ENCODE results near the gene SMIM5.

Gene SMIM5

DNA sequence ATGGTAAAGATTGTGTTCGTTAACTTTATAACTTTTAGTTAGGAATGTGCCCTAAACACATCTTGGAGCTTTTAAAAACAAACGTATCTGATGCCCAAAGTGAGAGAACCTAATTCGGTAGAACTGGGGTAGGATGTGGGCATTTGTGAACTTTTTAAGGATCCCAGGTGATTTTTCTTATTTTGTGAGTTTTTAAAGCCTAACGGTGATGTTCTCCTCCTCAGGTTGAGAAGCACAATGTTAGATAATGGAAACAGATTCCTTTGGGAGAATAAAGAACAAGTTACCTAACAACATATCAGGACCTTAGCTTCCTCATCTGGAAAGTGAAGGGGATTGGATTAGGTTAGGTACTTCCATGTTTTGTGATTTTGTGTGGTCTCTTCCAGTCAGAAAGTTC lies 34.6 kb downstream of the SMIM5 start:
- DNase-seq (ENCODE audit: low read depth), result no peak

DNA sequence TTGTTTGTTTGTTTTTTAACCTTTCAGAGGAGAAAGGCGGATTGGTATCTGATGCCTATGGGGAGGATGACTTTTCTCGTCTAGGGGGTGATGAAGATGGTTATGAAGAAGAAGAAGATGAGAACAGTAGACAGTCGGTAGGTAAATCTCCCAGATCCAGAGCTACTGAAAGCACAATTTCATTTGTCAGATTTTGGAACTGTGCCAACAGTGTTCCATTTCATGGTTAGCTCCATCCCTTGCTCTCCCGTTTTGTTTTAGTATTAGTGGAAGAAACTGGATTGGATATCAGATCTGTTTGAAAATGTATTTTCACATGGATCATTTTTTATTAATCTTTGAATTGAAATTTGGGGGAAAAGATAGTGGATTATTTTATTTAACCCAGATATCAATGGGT lies 35.3 kb downstream of the SMIM5 start:
- DNase-seq (ENCODE audit: low read depth), result no peak

DNA sequence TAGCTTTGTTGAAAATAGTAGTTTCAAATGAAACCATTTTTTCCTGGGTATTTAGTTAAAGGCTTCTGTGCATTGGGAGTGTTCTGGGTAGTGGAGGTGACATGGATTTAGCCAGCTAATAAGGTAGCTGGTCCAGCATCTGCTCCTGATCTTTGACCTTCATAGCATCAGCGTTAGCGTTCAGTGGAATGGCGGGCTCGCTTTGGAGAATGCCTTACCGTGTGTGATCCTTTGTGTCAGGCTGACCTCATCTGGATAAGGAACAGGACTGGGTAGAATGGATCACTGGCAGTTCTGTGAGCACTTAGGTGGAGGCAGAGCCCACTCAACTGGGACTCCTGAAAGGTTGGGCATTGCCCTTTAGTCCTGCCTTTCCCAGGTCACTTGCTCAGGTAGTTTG lies 37.6 kb downstream of the SMIM5 start:
- no peak for DNase-seq (ENCODE audit: low read depth)

DNA sequence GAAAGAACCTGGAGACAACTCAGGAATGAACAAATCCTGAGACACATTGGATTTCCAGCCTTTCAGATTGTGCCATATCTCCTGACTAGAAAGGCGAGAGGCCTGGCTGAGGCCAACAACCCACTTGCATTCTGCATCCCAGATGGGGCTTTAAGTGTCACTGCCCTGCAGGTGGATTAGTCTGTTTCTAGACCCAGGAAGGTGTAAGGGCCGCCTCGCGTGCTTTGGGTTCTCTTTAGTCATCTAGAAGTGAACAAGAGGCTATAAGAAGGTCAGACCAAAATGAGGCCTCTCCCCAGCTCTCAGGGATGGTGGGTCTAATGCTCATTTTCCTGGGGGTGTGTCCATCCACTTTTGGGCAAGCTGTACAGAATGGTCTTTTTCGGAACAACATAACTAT lies 38.8 kb downstream of the SMIM5 start:
- DNase-seq (ENCODE audit: low read depth), result no peak

DNA sequence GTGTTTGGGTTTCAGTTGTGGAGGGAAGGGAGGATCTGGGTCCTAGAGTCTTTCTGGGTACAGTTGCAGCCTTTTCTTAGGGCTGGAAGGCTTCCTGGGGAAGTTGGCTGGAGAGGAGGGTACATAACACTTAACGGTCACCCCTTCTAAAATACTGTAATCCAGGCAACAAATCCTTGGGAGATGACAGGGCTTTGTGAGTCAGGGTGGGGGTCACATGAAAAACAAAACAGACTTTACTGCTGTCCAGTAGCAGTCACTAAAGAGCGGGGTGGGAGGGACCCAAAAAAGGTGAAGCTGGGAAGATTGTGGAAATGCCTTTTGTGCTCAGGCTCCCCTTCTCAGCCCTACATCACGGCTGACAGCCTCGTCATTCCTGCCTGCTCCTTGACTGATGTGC lies 40.3 kb downstream of the SMIM5 start:
- DNase-seq (ENCODE audit: low read depth), result no peak

DNA sequence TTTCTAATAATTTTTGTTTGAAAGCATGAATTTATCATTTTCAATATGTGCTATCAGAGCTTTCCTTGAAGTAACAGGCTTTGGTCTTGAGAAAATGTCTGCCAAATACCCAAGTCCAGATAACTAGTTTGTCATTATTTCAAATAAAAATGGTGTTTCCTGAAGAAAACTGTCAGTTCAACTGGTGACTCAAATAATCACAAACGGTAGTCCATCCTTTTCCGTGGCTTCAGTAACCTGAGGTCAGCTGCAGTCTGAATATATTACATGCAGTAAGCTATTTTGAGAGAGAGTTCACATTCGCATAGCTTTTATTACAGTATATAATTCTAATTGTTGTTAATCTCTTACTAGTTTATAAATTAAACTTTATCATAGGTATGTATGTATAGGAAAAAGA lies 43.2 kb downstream of the SMIM5 start:
- DNase-seq (ENCODE audit: low read depth), result no peak

DNA sequence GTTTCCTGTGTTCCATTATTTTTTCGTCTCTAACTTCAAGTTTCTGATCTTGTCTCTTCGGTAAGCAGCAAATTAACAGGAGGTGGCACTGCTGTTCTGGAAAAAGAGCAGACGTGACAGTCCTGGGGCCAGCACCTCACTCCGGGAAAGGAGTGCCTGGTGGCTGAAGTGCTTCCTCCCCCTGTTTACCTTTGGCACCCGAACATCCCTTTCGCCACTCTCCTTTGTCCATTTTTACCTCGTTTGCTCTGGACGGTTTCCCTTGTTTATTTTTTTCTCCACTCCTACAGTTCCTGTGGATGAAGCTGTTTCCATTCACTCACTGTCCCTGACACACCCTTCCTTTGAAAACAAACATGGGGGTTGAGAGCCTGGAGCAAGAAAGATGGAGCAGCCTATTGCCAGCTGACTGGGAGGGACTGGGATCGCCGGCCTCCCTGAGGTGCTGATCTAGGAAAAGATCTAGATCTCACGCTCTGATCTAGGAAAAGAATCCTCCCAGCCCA lies 46.5 kb downstream of the SMIM5 start:
- peak; percentile 40 for DNase-seq (ENCODE audit: low read depth)

DNA sequence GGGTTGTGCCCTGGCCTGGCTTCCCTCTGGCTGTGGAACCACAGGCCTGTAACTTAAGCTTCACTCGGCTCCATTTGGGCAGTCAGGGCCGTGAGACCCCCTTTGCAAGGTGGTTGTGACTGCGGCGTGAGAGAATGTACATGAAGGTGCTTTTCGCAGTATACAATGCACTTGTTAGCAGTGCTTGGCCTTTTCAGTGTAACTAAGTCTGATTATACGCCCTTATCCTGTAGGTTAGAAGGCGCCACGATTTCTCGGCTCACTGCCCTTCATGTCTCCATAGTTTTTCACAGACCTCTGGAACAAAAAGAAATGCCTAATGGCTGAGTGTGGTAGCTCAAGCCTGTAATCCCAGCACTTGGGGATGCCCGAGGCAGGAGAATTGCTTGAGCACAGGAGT lies 47.2 kb downstream of the SMIM5 start:
- DNase-seq (ENCODE audit: low read depth), result no peak

DNA sequence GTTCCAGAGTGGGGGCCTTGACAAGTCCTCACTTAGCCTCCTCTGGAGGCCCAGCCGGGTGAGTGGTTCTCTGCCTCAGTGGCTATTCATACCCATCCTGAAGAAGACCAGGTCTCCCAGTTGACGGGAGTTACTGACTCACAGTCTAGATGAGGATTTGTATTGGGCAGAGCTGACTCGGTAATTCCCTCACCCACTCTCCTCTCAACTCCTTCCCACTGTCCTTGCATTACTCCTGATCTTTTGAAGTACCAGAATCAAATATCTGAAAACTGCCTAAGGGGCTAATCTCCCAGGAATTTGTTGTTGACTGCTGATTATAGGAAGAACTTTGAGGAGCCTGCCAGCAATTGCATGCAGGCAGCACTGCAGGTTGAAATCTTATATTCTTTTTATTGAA lies 48.1 kb downstream of the SMIM5 start:
- peak; percentile 77 for DNase-seq (ENCODE audit: low read depth)

DNA sequence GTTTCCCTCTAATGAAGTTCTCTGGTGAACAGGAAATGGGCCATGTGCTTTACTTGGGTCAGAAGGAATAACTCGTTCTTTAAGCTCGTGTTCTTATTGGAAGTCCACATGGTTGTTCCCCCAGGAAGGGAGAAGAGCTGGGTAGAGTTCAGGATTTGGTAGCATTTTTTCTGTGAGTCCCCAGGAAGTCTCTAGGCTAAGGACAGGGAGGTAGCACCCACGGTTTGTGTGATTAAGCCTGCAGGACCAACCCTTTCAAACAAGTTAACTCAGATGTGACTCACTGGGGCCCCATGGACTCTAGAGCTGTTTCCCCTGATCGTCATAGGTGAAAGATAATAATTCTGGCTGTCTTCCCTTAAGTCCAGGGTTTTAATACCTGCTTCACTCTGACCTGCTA lies 50.3 kb downstream of the SMIM5 start:
- DNase-seq (ENCODE audit: low read depth), result peak; percentile 82

DNA sequence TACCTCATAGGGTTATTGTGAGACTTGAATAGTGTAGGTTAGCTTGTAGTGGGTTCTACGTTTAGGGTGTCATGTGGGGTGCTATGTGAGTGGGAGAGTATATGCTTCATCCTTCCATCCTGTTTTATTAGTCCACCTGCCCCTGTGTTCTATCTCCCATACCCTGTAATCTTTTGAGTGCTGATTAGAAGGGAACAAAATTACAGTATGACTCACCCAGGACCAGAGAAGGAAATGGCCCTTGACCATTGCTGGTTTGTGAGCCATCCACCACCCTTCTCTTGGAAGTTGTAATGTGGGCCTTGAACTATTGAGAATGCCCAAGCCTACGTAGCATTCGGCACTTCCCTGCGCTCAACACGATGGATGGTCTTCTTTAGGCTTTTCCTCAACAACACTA lies 51.0 kb downstream of the SMIM5 start:
- DNase-seq (ENCODE audit: low read depth), result peak; percentile 52

DNA sequence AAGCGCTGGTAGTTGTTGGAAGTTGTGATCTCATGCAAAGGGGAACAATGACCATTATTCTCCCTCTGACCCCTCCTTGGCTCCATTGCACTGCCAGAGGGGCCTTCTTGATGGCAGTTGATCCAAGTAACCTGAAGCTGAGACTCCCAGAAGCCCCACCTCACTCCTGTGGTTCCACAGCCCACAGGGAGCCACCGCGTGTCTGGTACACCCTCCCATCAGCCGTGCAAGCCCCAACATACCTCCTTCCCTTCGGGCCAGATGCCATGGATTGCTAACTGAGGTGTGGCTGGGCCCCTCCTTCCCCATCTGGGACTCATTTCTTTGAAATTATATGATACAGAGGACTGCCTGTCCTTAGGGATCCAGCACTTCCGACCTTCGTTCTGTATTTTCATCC lies 51.7 kb downstream of the SMIM5 start:
- peak; percentile 80 for DNase-seq (ENCODE audit: low read depth)

DNA sequence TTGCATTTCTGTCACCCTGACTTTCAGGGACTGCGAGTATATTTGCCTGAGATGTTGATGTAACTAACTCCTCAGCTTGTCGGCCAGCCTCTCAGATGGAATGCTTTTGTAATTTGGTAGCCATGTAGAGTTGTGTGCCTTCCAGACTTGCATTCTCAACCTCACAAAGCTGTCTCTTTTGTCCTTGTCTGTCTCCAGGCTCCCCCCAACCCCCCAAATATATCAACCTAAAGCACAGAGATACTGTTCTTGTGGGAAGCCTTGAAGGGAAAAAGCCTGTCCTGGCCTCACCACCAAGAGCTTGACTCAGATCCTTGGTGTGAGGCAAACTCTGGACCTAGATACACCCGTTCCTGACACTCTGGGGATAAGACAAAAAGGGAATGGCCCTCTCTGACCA lies 52.3 kb downstream of the SMIM5 start:
- peak; percentile 46 for DNase-seq (ENCODE audit: low read depth)

DNA sequence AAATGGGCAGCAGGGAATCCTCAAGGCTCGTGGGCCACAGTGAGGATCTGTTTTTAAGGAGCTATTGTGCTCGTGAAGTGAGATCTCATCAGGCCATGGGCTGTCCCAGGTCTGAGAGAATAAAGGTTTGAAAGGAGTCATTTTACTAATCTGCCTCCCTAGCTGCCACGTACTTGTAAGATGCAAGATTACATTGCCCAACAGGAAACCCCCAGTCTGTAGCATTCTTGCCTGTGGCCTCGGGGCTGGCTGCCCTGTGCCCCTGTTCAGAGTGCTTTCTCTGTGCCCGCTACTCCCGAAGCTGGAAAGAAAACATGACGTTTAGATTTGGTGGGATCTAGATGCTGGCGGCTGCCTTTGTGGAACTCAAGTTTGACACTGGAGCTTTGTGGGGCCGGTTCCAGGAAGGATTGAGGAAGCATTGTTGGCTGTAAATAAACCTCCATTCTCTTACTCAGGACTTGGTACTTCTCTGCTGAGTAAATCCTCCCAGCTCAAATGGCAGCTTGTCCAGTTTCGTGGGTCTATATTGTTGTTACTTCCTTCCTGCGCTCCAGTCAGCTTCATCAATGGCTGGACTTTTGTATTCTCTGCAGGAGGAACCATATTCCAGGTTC lies 55.1 kb downstream of the SMIM5 start:
- peak; percentile 94 for DNase-seq (ENCODE audit: low read depth)

DNA sequence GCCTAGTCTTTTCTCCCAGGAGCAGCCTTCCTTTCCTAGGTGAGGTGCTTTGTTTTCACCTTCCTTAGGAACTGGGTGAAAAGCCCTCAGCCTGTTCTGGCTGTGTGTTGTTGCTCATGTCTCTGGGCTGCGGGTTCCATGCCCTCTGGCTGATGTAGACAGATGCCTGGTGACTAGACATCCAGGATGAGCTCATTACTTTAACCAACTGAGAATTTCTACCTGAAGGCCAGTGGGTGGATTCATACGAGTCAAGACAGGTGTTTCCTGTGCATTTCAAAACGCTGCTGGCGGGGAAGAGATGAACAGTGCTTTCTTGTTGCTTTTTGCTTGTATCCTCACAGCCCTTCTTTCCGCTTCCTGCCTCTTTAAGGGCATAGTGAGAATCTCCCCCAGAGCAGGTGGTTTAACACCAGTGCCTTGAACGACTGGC lies 56.2 kb downstream of the SMIM5 start:
- peak; percentile 36 for DNase-seq (ENCODE audit: low read depth)
